HG03442 (cell line): Measurements from ENCODE around the gene IGFBP5.

ENCODE experiments used
- ATAC-seq: cut with Tn5 transposase; IDR thresholded peaks from one replicate; pipeline ENCODE4 v1.9.1; 2021; ENCODE audit warnings: mild to moderate bottlenecking, moderate library complexity; ENCODE audit not compliant: unreplicated experiment

Gene IGFBP5

DNA sequence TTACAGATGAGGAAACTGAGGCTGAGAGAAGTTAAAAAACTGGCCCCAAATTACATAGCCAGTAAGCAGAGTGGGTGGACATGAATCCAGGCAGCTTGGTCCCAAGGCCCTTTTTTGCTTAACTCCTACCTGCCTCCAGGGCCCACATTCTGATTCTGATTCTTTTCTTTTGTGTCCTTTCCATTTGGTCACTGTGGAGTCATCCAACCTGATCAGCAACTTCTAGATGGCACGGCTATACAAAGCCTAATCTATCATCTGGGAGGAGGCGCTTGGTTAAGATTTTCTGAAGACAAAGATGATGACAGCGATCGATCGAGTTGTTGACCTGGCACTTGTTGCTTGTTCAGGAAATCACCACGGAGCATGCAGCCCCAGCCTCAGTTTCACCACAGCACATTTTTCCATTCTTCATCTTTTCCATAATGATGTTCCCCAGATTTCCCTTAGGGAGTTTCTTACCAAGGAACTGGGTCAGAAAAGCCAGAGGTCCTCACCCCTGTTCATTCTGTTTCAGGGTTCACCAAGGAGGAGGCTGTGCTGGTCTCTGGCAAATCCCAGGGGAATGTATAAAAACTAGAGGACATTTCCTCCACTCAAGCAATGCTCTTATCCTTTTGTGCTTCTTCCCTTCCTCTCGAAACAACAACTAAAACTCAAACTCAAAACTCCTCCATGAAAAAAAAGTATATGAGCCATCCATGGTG is 69.0 kb downstream of the IGFBP5 start:
- no peak for ATAC-seq

DNA sequence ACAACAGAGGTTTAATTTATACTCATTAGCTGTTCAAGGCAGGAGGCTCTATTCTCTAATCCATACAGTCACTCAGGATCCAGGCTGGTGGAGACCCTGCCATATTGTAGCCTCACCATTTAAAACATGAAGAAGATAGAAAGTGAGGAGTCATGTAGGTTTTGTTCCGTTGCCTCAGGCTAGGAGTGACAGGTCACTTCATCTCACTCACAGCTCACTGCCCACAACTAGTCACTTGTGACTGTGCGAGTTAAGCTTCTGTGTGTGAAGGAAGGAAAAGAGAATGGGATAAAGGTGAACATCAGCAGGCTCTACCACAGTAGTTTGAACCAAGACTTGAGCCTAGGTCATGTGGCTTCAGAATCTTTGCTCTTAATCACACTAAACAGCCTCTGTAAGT is 71.1 kb downstream of the IGFBP5 start:
- no peak for ATAC-seq

DNA sequence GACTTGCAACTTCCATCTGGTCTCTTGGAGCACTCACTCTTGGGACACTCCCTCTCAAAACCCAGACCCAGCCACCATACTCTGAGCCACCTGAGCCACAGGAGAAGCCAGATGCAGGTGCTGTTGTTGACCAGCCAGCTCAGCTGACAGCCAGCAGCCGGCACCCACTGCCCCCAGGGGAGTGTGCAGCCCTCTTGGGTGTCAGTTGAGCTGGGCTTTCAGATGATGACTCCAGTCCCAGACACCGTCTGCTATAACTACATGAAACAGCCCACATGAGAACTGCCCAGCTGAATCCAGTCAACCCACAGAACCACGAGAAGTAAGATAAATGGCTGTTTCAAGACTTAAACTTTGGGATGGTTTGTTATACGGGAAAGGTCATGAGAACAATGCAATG is 72.8 kb downstream of the IGFBP5 start:
- ATAC-seq, result no peak
